Parathyroid adenoma (tissue), 2 donors: Measurements from ENCODE around the gene BEGAIN.

Experiments used
- H2AFZ ChIP-seq: fragments of 300-600 bp; sonication (generic); one replicate; pipeline ENCODE4 v1.7.0; 2017; ENCODE audit warnings: antibody characterized with exemption, mild to moderate bottlenecking
- H3K27ac ChIP-seq: fragments of 300-600 bp; sonication (generic); one replicate; pipeline ENCODE4 v1.7.0; 2017
- H3K27me3 ChIP-seq: fragments of 300-600 bp; sonication (generic); one replicate; pipeline ENCODE4 v1.7.0; 2017; ENCODE audit warnings: low read length; ENCODE audit not compliant: control insufficient read depth, insufficient read depth
- H3K36me3 ChIP-seq: fragments of 300-600 bp; sonication (generic); one replicate; pipeline ENCODE4 v1.7.0; 2017; ENCODE audit warnings: low read length; ENCODE audit not compliant: control insufficient read depth, insufficient read depth
- H3K4me1 ChIP-seq: fragments of 300-600 bp; sonication (generic); one replicate; pipeline ENCODE4 v1.7.0; 2017; ENCODE audit warnings: control low read depth
- H3K4me2 ChIP-seq: fragments of 300-600 bp; sonication (generic); one replicate; pipeline ENCODE4 v1.7.0; 2017; ENCODE audit warnings: low read length
- H3K4me3 ChIP-seq: fragments of 300-600 bp; sonication (generic); one replicate; pipeline ENCODE4 v1.7.0; 2017; ENCODE audit warnings: low read depth, low read length
- H3K79me2 ChIP-seq: fragments of 300-600 bp; sonication (generic); one replicate; pipeline ENCODE4 v1.7.0; 2017; ENCODE audit warnings: control low read depth
- H3K9ac ChIP-seq: fragments of 300-600 bp; sonication (generic); one replicate; pipeline ENCODE4 v1.7.0; 2017; ENCODE audit warnings: mild to moderate bottlenecking
- H3K9me3 ChIP-seq: fragments of 300-600 bp; sonication (generic); one replicate; pipeline ENCODE4 v1.7.0; 2017; ENCODE audit warnings: low read length; ENCODE audit not compliant: control insufficient read depth
- TF ChIP-seq, protein P1 (sequence below): fragments of 300-600 bp; sonication (generic); IDR thresholded peaks from one replicate; pipeline ENCODE4 v1.7.0; 2017; ENCODE audit warnings: antibody characterized with exemption, mild to moderate bottlenecking
- donor health status: primary hyperparathyroidism.

The BEGAIN gene

DNA sequence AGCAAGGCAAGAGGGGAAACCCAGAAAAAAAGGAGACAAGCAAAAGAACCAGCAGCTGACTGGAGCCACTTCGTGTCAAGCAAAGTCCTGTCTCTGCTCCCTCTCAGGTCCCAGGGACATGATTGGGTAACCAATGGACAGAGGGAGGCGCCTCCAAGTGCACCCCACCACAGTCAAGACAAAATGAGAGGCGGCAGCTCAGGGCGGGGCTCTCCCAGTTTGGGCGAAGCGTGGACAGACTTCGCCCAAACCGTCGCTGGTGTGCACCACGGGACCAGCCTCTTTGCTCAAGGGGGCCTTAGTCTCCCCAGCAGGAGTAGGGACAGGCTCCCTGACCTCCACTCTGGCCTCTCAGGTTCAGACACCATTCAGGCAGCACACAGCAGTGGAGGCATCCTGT is 1.5 kb upstream of the BEGAIN start:
- TF ChIP-seq, protein P1, sequence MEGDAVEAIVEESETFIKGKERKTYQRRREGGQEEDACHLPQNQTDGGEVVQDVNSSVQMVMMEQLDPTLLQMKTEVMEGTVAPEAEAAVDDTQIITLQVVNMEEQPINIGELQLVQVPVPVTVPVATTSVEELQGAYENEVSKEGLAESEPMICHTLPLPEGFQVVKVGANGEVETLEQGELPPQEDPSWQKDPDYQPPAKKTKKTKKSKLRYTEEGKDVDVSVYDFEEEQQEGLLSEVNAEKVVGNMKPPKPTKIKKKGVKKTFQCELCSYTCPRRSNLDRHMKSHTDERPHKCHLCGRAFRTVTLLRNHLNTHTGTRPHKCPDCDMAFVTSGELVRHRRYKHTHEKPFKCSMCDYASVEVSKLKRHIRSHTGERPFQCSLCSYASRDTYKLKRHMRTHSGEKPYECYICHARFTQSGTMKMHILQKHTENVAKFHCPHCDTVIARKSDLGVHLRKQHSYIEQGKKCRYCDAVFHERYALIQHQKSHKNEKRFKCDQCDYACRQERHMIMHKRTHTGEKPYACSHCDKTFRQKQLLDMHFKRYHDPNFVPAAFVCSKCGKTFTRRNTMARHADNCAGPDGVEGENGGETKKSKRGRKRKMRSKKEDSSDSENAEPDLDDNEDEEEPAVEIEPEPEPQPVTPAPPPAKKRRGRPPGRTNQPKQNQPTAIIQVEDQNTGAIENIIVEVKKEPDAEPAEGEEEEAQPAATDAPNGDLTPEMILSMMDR = no peak
- no peak overlapping the region for H3K27ac ChIP-seq

DNA sequence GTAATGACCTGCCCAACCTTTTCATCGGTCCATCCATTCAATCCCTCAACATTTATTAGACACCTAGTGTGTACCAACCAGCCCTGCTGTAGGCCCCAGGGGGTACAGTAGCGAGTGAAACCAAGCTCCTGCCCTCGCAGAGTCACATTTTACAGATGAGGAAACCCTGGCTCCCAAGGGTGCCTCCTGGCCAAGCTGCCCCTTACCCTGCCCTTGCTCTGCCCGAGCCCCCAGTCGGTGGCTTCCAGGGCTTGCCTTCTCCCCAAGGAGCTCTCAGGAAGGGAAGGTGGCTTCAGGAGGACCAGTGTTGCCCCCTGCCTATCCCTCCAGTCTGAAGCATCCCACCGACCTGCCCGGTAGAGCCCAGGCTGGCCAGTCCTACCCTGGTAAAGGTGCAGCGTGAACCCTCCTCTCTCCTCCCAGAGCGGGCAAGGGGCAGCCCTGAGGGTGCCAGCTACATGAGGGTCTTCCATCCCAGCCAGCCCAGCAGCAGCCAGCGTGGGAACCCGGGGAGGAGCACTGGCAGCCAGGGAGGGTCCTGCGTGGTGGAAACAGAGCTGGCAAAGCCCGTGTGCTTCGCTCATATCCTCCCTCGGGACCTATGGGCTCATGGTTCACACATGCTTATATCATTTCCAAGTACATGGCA is 670 bp upstream of the BEGAIN start:
- Histone ChIP-seq H3K36me3 (no peaks in the 10 kb centered on the region), H3K4me2 (no peak overlapping the region), H3K27me3 (no peaks in the 10 kb centered on the region), H3K27ac (no peak overlapping the region), H3K9ac (no peak overlapping the region), H3K9me3 (no peaks in the 10 kb centered on the region), H3K79me2 (no peaks in the 10 kb centered on the region), H3K4me1 (no peaks in the 10 kb centered on the region), H2AFZ (no peak overlapping the region), H3K4me3 (no peak overlapping the region)
- TF ChIP-seq, protein P1 = no peak

More for the DNA sequence above, 1.5 kb upstream of the BEGAIN start:
- Histone ChIP-seq H3K9ac (no peak overlapping the region), H3K4me2 (no peak overlapping the region), H2AFZ (no peak overlapping the region), H3K9me3 (no peaks in the 10 kb centered on the region), H3K79me2 (no peaks in the 10 kb centered on the region), H3K27me3 (no peaks in the 10 kb centered on the region), H3K4me1 (no peaks in the 10 kb centered on the region), H3K36me3 (no peaks in the 10 kb centered on the region), H3K4me3 (no peak overlapping the region)

DNA sequence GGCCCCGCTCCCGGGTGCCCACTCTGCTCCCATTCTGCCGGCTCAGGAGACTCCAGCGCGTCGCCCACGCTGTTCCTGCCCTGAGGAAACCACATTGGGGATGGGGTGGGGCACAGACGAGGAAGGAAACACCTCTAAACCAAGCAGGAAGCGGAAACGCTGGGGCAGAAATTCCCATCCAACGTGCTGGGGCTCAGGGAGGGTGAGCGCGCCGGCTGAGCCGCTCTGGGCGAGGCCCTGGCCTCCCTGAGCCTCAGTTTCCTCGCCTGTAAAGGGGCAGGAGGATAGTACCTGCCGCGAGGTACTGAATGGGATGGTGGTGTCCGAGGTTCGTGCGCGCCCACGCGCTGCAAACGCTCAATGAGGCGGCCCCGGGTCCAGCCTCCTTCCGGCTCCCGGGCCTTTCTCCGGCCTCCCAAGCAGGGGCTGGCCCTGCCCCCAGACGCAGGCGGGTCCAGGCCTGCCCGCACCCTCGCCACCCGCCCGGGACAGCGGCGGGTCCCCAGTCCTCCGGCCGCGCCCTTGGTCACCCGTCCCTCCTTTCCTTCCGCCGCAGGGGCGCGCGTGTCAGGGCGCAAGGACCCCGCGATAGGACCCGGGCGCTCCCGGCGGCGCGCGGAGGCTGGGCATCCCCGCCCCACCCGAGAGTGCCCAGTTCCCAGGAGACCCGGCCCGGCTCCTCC is 673 bp downstream of the BEGAIN start:
- H2AFZ ChIP-seq = peak overlapping the region; percentile 48
- H3K4me2 ChIP-seq = peak overlapping the region; percentile 79
- no peaks in the 10 kb centered on the region for H3K4me1 ChIP-seq
- H3K36me3 ChIP-seq = no peaks in the 10 kb centered on the region
- no peak overlapping the region for H3K9ac ChIP-seq
- H3K79me2 ChIP-seq = no peaks in the 10 kb centered on the region
- peak overlapping the region; percentile 43 for H3K4me3 ChIP-seq
- TF ChIP-seq, protein P1 = no peak
- H3K9me3 ChIP-seq = no peaks in the 10 kb centered on the region
- H3K27me3 ChIP-seq = no peaks in the 10 kb centered on the region
- H3K27ac ChIP-seq = no peak overlapping the region

DNA sequence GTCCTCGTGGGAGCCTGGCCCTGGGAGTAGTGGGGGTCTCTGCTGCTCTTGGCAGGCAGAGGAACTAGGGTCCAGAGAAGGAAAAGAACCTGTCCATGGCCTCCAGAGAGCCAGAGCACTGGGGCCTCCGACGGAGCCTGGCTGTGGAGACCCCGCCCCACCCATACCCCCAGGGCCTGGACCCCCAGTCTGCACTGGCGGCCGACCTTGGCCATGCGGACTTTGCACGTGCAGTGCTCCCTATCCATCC is 1.1 kb downstream of the BEGAIN start:
- H3K9ac ChIP-seq = no peak overlapping the region
- H3K27me3 ChIP-seq = no peaks in the 10 kb centered on the region
- no peaks in the 10 kb centered on the region for H3K4me1 ChIP-seq
- H3K4me2 ChIP-seq = peak overlapping the region; percentile 79
- H3K79me2 ChIP-seq = no peaks in the 10 kb centered on the region
- TF ChIP-seq, protein P1 = no peak
- H3K36me3 ChIP-seq = no peaks in the 10 kb centered on the region
- no peaks in the 10 kb centered on the region for H3K9me3 ChIP-seq
- H2AFZ ChIP-seq = peak overlapping the region; percentile 48
- H3K27ac ChIP-seq = no peak overlapping the region
- no peak overlapping the region for H3K4me3 ChIP-seq
